KG1 (cell line): ENCODE results near the gene ZBP1.

Experiments used
- DNase-seq: peaks from one replicate; lab custom pipeline; 2025; lab: John Stamatoyannopoulos, UW

Gene ZBP1

DNA sequence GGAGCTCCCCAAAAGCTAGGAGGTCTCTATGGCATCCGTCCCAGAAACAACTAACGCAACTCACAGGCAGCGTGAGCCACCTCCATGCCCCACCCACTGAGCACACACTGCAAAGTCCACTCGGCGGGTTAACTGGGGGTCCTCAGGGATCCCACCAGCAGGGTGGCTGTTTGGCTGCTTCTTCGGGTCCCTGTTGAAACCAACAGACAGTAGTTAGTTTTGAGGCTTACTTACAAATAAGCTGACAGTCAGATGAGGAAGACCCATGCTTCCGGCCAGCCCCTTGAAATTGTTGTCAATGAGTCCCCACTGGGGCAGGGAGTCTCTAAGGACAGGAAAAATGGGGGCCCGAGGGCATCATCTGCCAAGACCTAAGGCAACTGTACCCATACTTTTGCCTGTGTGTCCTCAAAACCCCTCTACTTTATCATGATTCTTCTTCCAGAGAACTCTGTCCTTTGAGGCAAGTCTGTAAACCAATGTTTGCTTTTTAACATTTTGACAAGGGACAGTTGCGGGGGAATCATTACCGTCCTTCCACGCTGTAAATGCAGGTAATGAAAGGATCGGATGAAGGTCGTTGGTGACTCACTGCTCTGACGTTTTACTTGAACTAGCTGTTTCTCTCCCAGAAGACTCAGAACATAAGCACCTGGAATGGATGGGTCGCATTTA, 61.5 kb downstream of the ZBP1 start:
- no peak for DNase-seq

DNA sequence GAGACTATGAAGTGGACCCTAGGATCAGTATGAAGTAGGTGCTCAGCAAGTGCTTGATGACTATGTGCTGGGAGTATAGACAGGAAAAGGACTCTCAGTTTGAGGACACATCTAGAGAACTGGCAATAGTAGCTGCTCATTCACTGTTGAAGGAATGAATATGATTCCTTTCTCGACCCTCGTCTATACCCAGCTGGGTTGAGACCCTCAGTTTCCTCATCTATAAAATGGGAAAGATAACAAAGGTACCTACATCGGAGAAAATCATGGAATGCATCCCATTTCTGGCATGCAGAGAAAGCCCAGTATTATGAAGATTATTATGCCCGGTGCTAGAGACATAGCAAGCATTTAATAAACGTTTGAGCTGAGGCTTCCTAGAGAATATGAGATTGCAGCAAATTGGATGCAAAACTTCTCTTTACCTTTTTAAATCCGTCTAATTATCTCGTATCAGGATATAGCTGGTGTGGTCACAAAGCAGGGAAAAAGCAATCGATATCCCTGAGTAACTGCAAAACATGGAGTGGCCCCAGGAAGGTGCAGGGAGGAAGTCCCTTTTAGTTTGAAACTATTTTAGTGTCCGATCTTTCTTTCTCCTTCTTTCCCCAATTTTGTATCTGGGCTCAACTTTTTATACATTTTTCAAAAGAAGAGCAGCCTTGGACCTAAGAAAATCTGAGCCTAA, 62.2 kb downstream of the ZBP1 start:
- DNase-seq, result no peak

DNA sequence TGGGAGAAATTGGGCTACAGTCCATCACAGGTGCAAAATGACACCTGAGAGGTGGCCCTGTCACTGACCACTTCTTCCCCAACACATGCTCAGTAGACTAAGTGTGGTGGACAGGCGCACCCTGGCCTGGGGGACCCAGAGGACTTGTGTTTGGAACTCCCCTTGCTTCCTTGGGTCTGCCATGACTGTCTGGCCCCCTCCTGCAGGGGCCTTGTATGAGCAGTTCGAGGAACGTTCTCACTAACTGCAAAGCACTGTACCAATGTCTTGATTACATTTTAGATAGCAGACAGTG, 63.3 kb downstream of the ZBP1 start:
- DNase-seq, result no peak

DNA sequence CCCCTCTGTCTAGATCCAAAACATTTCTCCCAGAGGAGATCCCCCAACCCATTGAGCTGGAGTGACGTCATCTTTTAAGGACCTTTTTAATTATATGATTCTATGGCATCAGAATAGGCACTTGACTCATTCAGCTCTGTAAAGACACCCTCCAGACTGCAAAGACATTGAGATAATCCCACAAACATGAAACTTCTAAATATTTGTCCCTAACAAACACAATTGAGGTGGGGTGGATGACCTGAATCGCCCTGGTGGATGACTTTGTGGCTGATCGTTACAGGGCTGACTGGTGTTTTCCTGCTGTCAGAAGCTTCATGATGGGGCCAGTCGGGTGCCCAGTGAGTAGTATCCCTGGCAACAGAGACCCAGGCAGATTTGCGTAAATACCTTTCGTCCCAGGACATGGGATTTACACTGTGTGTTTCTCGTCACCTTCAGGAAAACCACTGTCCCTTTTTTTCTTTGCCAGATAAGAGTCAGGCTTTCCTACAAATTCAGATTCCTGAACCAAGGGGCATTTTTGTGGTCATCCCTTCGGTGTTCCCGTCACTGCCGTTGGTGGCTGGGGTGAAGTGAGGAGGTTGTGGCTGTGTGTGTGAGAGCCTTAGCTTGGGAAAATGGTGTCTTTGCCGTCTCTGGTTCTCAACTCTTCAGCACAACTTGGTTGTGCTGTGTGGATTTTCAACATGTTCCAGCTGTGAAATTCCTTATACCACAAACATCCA, 64.6 kb downstream of the ZBP1 start:
- DNase-seq, result no peak
